ENCODE results near the gene GALR3.

GALR3 gene

DNA sequence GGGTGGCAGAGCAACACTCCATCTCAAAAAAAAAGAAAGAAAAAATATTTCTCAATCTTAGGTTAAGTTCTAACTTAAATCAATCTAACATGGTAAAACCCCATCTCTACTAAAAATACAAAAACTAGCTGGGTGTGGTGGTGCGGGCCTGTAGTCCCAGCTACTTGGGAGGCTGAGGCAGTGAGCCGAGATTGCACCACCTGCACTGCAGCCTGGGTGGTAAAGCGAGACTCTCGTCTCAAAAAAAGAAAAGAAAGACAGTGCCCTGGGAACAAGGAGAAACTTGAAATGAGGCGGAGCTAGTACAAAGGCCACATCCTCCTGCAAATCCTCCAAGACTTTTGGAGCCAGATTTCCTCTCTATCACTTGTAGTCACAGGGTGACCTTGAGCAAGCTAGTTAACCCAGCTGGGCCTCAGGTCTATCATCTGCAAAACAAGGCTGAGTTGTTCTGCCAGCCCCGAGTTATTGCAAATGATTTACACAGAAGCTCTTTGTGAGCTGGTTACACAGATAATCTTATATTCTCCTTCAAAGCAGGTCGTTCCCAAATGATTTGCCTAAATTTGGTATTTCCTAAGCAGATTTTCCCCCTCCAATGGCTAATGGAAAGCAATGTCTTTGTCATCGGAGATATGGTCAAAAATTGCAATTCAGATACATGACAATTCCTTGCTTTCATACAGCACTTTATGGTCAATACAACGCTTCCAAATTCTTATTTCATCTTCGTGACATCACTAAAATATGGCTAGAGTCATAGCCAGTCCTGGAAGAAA, 19.0 kb downstream of the GALR3 start:
- TF ChIP-seq, protein P1, sequence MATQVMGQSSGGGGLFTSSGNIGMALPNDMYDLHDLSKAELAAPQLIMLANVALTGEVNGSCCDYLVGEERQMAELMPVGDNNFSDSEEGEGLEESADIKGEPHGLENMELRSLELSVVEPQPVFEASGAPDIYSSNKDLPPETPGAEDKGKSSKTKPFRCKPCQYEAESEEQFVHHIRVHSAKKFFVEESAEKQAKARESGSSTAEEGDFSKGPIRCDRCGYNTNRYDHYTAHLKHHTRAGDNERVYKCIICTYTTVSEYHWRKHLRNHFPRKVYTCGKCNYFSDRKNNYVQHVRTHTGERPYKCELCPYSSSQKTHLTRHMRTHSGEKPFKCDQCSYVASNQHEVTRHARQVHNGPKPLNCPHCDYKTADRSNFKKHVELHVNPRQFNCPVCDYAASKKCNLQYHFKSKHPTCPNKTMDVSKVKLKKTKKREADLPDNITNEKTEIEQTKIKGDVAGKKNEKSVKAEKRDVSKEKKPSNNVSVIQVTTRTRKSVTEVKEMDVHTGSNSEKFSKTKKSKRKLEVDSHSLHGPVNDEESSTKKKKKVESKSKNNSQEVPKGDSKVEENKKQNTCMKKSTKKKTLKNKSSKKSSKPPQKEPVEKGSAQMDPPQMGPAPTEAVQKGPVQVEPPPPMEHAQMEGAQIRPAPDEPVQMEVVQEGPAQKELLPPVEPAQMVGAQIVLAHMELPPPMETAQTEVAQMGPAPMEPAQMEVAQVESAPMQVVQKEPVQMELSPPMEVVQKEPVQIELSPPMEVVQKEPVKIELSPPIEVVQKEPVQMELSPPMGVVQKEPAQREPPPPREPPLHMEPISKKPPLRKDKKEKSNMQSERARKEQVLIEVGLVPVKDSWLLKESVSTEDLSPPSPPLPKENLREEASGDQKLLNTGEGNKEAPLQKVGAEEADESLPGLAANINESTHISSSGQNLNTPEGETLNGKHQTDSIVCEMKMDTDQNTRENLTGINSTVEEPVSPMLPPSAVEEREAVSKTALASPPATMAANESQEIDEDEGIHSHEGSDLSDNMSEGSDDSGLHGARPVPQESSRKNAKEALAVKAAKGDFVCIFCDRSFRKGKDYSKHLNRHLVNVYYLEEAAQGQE (IDR thresholded peaks at IDR 0.05; ENCODE audit: insufficient read depth in 1 of 2, low read depth in 2 of 2, low read length in 2 of 2) = no peak
- TF ChIP-seq TAF1 (IDR thresholded peaks at IDR 0.05; ENCODE audit: borderline replicate concordance, insufficient read depth, low read length) = no peak
- no peak for TF ChIP-seq SIN3A (IDR thresholded peaks at IDR 0.05; ENCODE audit: borderline replicate concordance, insufficient read depth, low read length)
- TF ChIP-seq POLR2AphosphoS5 (IDR thresholded peaks at IDR 0.05; ENCODE audit: low read depth, low read length) = no peak
- TF ChIP-seq FOXP2 (optimal IDR thresholded peaks at IDR 0.05; ENCODE audit: borderline replicate concordance, extremely low read depth, extremely low read length, insufficient read depth) = no peak

DNA sequence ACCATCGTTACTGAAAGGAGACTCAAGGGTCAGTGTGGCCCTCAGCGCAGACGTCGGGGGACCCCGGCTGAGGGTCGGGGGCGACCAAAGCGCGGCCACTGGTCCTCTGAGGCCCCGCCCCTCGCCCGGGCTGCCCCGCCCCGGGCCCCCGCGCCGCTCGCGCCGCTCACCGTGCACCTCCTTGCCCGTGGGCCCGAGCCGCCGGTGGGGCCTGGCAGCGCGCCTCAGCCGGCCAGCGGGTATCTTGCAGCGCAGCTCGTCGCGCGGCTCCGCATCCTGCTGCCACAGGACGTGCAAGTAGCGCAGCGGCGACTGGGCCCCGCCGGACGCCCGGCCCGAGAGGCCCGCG, 20.5 kb downstream of the GALR3 start:
- TF ChIP-seq FOXP2 (optimal IDR thresholded peaks at IDR 0.05; ENCODE audit: borderline replicate concordance, extremely low read depth, extremely low read length, insufficient read depth) (no peak), POLR2AphosphoS5 (IDR thresholded peaks at IDR 0.05; ENCODE audit: low read depth, low read length) (no peak), SIN3A (IDR thresholded peaks at IDR 0.05; ENCODE audit: borderline replicate concordance, insufficient read depth, low read length) (no peak), TAF1 (IDR thresholded peaks at IDR 0.05; ENCODE audit: borderline replicate concordance, insufficient read depth, low read length) (no peak)
- TF ChIP-seq, protein P1 (IDR thresholded peaks at IDR 0.05; ENCODE audit: insufficient read depth in 1 of 2, low read depth in 2 of 2, low read length in 2 of 2) = no peak

DNA sequence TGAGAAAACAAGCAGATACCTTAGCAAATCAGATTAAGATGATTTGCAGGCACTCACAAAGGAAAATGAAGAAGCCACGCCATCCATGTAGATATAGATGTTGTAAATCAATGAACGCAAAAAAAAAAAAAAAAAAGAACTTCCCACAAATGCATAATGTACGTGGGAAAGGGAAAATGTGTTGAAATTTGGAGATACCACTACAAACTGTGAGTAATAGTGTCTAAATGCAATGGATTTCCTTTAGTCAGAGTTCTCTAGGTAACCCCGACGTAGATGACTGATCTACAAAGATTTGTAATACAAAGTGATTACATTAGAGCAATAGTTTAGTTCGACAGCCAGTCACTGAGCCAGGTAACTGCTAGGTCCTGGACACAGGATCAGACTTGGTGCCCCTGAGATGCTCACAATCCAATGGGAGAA, 21.7 kb downstream of the GALR3 start:
- TF ChIP-seq FOXP2 (optimal IDR thresholded peaks at IDR 0.05; ENCODE audit: borderline replicate concordance, extremely low read depth, extremely low read length, insufficient read depth) (no peak), SIN3A (IDR thresholded peaks at IDR 0.05; ENCODE audit: borderline replicate concordance, insufficient read depth, low read length) (no peak), TAF1 (IDR thresholded peaks at IDR 0.05; ENCODE audit: borderline replicate concordance, insufficient read depth, low read length) (no peak), POLR2AphosphoS5 (IDR thresholded peaks at IDR 0.05; ENCODE audit: low read depth, low read length) (no peak)
- TF ChIP-seq, protein P1 (IDR thresholded peaks at IDR 0.05; ENCODE audit: insufficient read depth in 1 of 2, low read depth in 2 of 2, low read length in 2 of 2) = no peak

DNA sequence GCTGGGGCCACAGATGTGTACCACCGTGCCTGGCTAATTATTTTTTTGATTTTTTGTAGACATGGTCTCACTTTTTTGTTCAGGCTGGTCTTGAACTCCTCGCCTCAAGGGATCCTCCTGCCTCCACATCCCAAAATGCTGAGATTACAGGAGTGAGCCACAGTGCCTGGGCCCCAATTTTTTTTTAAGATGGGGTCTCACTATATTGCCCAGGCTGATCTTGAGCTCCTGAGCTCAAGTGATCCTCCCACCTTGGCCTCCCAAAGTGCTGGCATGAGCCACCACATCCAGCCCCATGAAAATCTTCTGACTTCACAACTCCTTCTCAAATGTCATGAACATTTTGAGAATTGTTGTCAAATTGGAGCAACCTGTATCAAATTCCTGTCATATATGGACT, 23.3 kb downstream of the GALR3 start:
- TF ChIP-seq POLR2AphosphoS5 (IDR thresholded peaks at IDR 0.05; ENCODE audit: low read depth, low read length) (no peak), TAF1 (IDR thresholded peaks at IDR 0.05; ENCODE audit: borderline replicate concordance, insufficient read depth, low read length) (no peak), SIN3A (IDR thresholded peaks at IDR 0.05; ENCODE audit: borderline replicate concordance, insufficient read depth, low read length) (no peak), FOXP2 (optimal IDR thresholded peaks at IDR 0.05; ENCODE audit: borderline replicate concordance, extremely low read depth, extremely low read length, insufficient read depth) (no peak)
- TF ChIP-seq, protein P1 (IDR thresholded peaks at IDR 0.05; ENCODE audit: insufficient read depth in 1 of 2, low read depth in 2 of 2, low read length in 2 of 2) = no peak
